Panc1 (cell line): ENCODE data around the gene LMTK2. TPM values are rescaled to one million over a fixed set of nuclear protein-coding genes. Genes with fewer than 3 reads are reported as not detected.

Experiments used
- ATAC-seq: fragments of 200-7000 bp; cut with Tn5 transposase; 2 replicates; pipeline ENCODE4 v1.9.1; 2020; ENCODE audit warnings: mild to moderate bottlenecking, moderate library complexity
- BruUV-seq: library from RNA; stranded (reverse); fragments of 400-500 nt; replicated peaks from 2 replicates; lab custom pipeline; 2021; lab: Mats Ljungman, UMichigan
- CTCF ChIA-PET: fragments of 300-600 bp; sonication (Branson Sonifier 250); formaldehyde crosslinking; loops from one replicate; lab custom pipeline; 2022; ENCODE audit warnings: antibody characterized with exemption; lab: Charles Lee
- POLR2A ChIA-PET: fragments of 300-600 bp; sonication (Branson Sonifier 250); formaldehyde crosslinking; loops from one replicate; lab custom pipeline; 2022; ENCODE audit warnings: antibody characterized with exemption; lab: Charles Lee
- DNase-seq: peaks from one replicate; pipeline ENCODE4 v3.0.0-alpha.2; 2010; ENCODE audit warnings: low read depth, low spot score
- H3K27ac ChIP-seq: 2 replicates; pipeline ENCODE4 v1.5.1; 2011; ENCODE audit warnings: mild to moderate bottlenecking, low read length, inconsistent platforms
- H3K27me3 ChIP-seq: fragments of 200-500 bp; sonication (Bioruptor generic); 2 replicates; pipeline ENCODE4 v1.6.0; 2014; ENCODE audit warnings: low read length, inconsistent platforms; ENCODE audit not compliant: control insufficient read depth, insufficient read depth
- H3K36me3 ChIP-seq: fragments of 200-500 bp; sonication (Bioruptor generic); 2 replicates; pipeline ENCODE4 v1.5.1; 2014; ENCODE audit warnings: inconsistent platforms, mild to moderate bottlenecking, low read length, moderate library complexity; ENCODE audit not compliant: control insufficient read depth, insufficient read depth
- H3K4me1 ChIP-seq: 2 replicates; pipeline ENCODE4 v1.5.1; 2011; ENCODE audit warnings: inconsistent platforms, mild to moderate bottlenecking, low read length, moderate library complexity; ENCODE audit not compliant: control insufficient read depth, insufficient read depth
- H3K4me3 ChIP-seq, 2 experiments: 2 replicates each; pipeline ENCODE4 v1.5.1; 2011 to 2012; ENCODE audit warnings: low read depth in 2 of 2, low read length in 2 of 2, mild to moderate bottlenecking in 2 of 2, inconsistent platforms in 1 of 2, moderate library complexity in 1 of 2
- H3K9me3 ChIP-seq: fragments of 200-500 bp; sonication (Bioruptor generic); 2 replicates; pipeline ENCODE4 v1.5.1; 2014; ENCODE audit warnings: low read depth, mild to moderate bottlenecking, inconsistent platforms, low read length, moderate library complexity; ENCODE audit not compliant: control insufficient read depth, insufficient read depth
- POLR2AphosphoS5 ChIP-seq: IDR thresholded peaks from 2 replicates; pipeline ENCODE4 v1.6.1; 2012; ENCODE audit warnings: mild to moderate bottlenecking, low read depth, low read length, moderate library complexity
- REST ChIP-seq, 2 experiments: IDR thresholded peaks; 2 replicates each; pipeline ENCODE4 v1.6.1; 2011 to 2012; ENCODE audit warnings: low read depth in 2 of 2, control low read depth in 1 of 2, low read length in 1 of 2, mild to moderate bottlenecking in 1 of 2, moderate library complexity in 1 of 2; ENCODE audit not compliant: insufficient read depth in 1 of 2
- SIN3A ChIP-seq: IDR thresholded peaks from 2 replicates; pipeline ENCODE4 v1.6.1; 2012; ENCODE audit warnings: low read depth, mild to moderate bottlenecking, low read length, moderate library complexity, borderline replicate concordance; ENCODE audit not compliant: insufficient read depth
- TCF7L2 ChIP-seq: IDR thresholded peaks from 2 replicates; pipeline ENCODE4 v1.6.1; 2011; ENCODE audit warnings: mild to moderate bottlenecking, low read depth, low read length, inconsistent platforms
- in situ Hi-C: cut with HindIII; loops from 2 replicates; pipeline ENCODE4 v1.10.0; 2016; ENCODE audit warnings: low sequenced_read_pairs, low pct_unique_long_range_greater_than_20kb
- intact Hi-C: fragments of 100-400 bp; cut with micrococcal nuclease; formaldehyde crosslinking; loops from one replicate; pipeline ENCODE4 v1.10.0; 2022; ENCODE audit not compliant: unreplicated experiment
- total RNA-seq: library from RNA; stranded (reverse); gene quantifications from one replicate; pipeline ENCODE4 v1.2.1, GENCODE V29; 2021; ENCODE audit not compliant: unreplicated experiment
- TF ChIP-seq, protein P1 (sequence below): fragments of 450-650 bp; IDR thresholded peaks from 2 replicates; pipeline ENCODE4 v1.5.1; 2017; ENCODE audit warnings: mild to moderate bottlenecking

Gene LMTK2
- total RNA-seq, 1 experiment from 2014 or later = 25.4 TPM

- H3K4me1 ChIP-seq = no peaks in the 10 kb centered on the region
- POLR2A ChIA-PET = no interaction called here
- H3K27me3 ChIP-seq = peaks cover 2% of the 10 kb centered on the region; the same call in 1 of the 2 replicates
- CTCF ChIA-PET = no interaction called here
- TF ChIP-seq TCF7L2 = no peak
- no peak for TF ChIP-seq REST (IDR thresholded peaks at IDR 0.05; ENCODE audit: insufficient read depth in 1 of 2, low read depth in 2 of 2, low read length in 1 of 2)
- TF ChIP-seq SIN3A = no peak
- no peak for TF ChIP-seq POLR2AphosphoS5
- TF ChIP-seq, protein P1, sequence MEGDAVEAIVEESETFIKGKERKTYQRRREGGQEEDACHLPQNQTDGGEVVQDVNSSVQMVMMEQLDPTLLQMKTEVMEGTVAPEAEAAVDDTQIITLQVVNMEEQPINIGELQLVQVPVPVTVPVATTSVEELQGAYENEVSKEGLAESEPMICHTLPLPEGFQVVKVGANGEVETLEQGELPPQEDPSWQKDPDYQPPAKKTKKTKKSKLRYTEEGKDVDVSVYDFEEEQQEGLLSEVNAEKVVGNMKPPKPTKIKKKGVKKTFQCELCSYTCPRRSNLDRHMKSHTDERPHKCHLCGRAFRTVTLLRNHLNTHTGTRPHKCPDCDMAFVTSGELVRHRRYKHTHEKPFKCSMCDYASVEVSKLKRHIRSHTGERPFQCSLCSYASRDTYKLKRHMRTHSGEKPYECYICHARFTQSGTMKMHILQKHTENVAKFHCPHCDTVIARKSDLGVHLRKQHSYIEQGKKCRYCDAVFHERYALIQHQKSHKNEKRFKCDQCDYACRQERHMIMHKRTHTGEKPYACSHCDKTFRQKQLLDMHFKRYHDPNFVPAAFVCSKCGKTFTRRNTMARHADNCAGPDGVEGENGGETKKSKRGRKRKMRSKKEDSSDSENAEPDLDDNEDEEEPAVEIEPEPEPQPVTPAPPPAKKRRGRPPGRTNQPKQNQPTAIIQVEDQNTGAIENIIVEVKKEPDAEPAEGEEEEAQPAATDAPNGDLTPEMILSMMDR = no peak
- H3K36me3 ChIP-seq = no peaks in the 10 kb centered on the region
- in situ Hi-C loops = no loop called here
- DNase-seq = no peak
- intact Hi-C loops = no loop called here
- no TSS peak for BruUV-seq
- no peaks in the 10 kb centered on the region for H3K9me3 ChIP-seq
- H3K27ac ChIP-seq = no peak overlapping the region
- no peak for ATAC-seq
- no peak overlapping the region for H3K4me3 ChIP-seq
Observed at GRCh38 chr7:98088109-98088508, 18.6 kb upstream of the LMTK2 start.

DNA sequence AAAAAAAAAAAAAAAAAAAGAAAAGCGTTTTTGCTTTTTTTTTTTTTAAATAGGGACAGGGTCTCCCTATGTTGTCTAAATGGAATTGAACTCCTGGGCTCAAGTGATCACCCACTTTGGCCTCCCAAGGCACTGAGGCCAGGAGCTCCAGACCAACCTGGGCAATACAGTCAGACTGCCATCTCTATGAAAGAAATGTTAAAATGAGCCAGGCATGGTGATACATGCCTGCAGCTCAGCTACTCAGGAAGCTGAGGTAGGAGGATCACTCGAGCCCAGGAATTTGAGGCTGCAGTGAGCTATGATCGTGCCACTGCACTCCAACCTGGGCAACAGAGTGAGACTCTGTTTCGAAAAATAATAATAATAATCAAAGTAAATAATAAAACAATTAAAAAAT lies 16.5 kb upstream of the LMTK2 start:
- intact Hi-C loops (no loop called here), in situ Hi-C loops (no loop called here)
- no TSS peak for BruUV-seq
- no peaks in the 10 kb centered on the region for H3K9me3 ChIP-seq
- no peaks in the 10 kb centered on the region for H3K36me3 ChIP-seq
- DNase-seq = no peak
- ChIA-PET CTCF (no interaction called here), POLR2A (no interaction called here)
- no peak for ATAC-seq
- no peak for TF ChIP-seq TCF7L2
- no peak for TF ChIP-seq SIN3A
- TF ChIP-seq, protein P1 = no peak
- no peak for TF ChIP-seq REST (IDR thresholded peaks at IDR 0.05; ENCODE audit: insufficient read depth in 1 of 2, low read depth in 2 of 2, low read length in 1 of 2)
- no peak for TF ChIP-seq POLR2AphosphoS5
- no peaks in the 10 kb centered on the region for H3K4me1 ChIP-seq
- H3K27ac ChIP-seq = no peak overlapping the region
- H3K27me3 ChIP-seq = peaks cover 4% of the 10 kb centered on the region; the same call in 1 of the 2 replicates
- no peak overlapping the region for H3K4me3 ChIP-seq
